Lower leg skin (tissue), 4 donors: ENCODE data around the gene CRY2. TPM values are rescaled to one million over a fixed set of nuclear protein-coding genes. Genes with fewer than 3 reads are reported as not detected.
A peak's percentile ranks its signal among the peaks of the same experiment; 100 is the strongest.
"Not testable (repeated sequence)": the region's sequence is repeated elsewhere in the genome, so short reads cannot be mapped to it uniquely, and the experiment has no call there.

Experiments used
- DNase-seq, 2 donors: peaks; one replicate each; pipeline ENCODE4 v3.0.0-alpha.2; 2019; ENCODE audit warnings: low spot score in 2 of 2
- H3K4me3 ChIP-seq: fragments of 200-600 bp; sonication (generic); 2 replicates; pipeline ENCODE4 v1.5.1; 2017; ENCODE audit warnings: mild to moderate bottlenecking, low read depth; ENCODE audit not compliant: poor library complexity, severe bottlenecking
- CTCF ChIP-seq, 3 donors: fragments of 450-650 bp; IDR thresholded peaks; one replicate each; pipeline ENCODE4 v1.5.1; 2016; ENCODE audit warnings: antibody characterized with exemption in 3 of 3, mild to moderate bottlenecking in 3 of 3, moderate library complexity in 2 of 3
- POLR2A ChIP-seq, 2 donors: fragments of 450-650 bp; IDR thresholded peaks; one replicate each; pipeline ENCODE4 v1.6.1; 2016 to 2017; ENCODE audit warnings: antibody characterized with exemption in 2 of 2, mild to moderate bottlenecking in 1 of 2, moderate library complexity in 1 of 2
- WGBS, 2 donors: methylation state at CpG; one replicate each; pipeline ENCODE4 v1.1.5; 2018; 5-methylcytosine and 5-hydroxymethylcytosine counted together
- intact Hi-C: fragments of 100-400 bp; cut with DNase I; formaldehyde crosslinking; loops from one replicate; pipeline ENCODE4 v1.15.0; 2023; ENCODE audit warnings: low total_unique reads
- total RNA-seq, 4 donors: library from RNA; depleted of rRNA; stranded (reverse); fragments of >200 nt; gene quantifications; one replicate each; pipeline ENCODE4 v1.1.0, GENCODE V29; 2016

The CRY2 gene
- total RNA-seq, 4 donors from 2014 or later: 59.6 to 92.1 (median 70.1) TPM

DNA sequence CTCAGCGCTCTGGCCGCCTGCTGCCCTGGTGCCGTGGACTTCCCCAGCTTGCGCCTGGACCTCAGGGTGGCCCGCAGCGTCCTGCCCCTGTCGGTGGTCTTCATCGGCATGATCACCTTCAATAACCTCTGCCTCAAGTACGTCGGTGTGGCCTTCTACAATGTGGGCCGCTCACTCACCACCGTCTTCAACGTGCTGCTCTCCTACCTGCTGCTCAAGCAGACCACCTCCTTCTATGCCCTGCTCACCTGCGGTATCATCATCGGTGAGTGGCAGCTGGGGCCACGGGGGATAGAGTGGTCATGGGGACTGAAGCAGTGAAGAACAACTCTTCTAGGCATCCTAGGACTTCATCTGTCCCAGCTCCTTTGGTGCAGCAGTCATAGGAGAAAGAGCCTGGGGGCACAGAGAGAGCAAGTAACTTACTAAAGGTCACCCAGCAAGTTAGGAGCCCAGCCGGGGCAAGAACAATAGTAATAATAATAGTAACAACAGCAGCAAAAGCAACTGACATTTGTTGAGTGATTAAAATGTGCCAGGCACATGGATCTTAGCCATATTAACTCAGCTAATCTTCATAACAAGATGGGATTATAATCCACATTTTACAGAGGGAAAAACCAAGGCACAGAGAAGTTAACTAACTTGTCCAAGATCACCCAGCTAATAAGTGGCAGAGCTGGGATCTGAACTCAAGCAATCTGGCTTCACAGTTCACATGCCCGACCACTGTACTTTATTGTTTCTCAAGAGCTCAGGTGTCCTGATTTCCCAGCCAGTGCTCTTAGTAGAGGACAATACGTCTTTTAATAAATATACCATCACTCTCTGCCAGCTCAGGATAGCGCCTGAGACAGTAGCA lies 41.0 kb upstream of the CRY2 start:
- DNase-seq: peak in 1 of 2 donors; percentile 83
- no peak overlapping the region for H3K4me3 ChIP-seq
- intact Hi-C loops: no loop called here
- TF ChIP-seq CTCF (IDR thresholded peaks at IDR 0.05) (no peak), POLR2A (IDR thresholded peaks at IDR 0.05) (no peak)
- 77% methylated on average over 20 of the region's 20 CpGs for WGBS, 2 donors

- WGBS, 2 donors: 66 to 76% methylated on average over 7 of the region's 7 CpGs
- no peak for TF ChIP-seq POLR2A (IDR thresholded peaks at IDR 0.05)
- TF ChIP-seq CTCF (IDR thresholded peaks at IDR 0.05): no peak
- DNase-seq: peak in 1 of 2 donors; percentile 70
- H3K4me3 ChIP-seq: no peak overlapping the region
- intact Hi-C loops: no loop called here
These were observed 40.1 kb upstream of the CRY2 start for GRCh38 chr11:45806937-45807791.

- peak in 1 of 2 donors; percentile 68 for DNase-seq
- intact Hi-C loops: no loop called here
- no peak for TF ChIP-seq CTCF (IDR thresholded peaks at IDR 0.05)
- TF ChIP-seq POLR2A (IDR thresholded peaks at IDR 0.05): no peak
- H3K4me3 ChIP-seq: no peak overlapping the region
- 43 to 61% methylated on average over 4 of the region's 4 CpGs for WGBS, 2 donors
These were observed 39.5 kb upstream of the CRY2 start for GRCh38 chr11:45807792-45808238.

DNA sequence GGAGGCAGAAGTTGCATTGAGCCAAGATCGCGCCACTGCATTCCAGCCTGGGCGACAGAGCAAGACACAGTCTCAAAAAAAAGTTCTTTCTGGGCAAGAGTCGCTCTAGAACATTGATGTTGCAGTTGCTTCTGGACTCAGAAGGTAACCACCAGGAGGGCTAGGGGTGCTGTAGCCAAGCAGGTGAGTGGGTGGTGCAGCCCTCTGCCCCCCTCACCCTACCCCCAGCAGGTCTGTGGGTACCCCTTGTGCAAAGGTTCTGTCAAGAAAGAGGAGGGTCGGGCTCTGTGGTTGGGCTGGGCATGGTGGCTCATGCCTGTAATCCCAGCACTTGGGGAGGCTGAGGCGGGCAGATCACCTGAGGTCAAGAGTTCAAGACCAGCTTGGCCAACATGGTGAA lies 38.8 kb upstream of the CRY2 start:
- H3K4me3 ChIP-seq, intact Hi-C loops: not testable (repeated sequence)
- 92 to 98% methylated on average over 6 of the region's 6 CpGs for WGBS, 2 donors
- DNase-seq: peak in 1 of 2 donors; percentile 62

GRCh38 chr11:45809456-45810395 lies 37.5 kb upstream of the CRY2 start:
- peak in 1 of 2 donors; percentile 78 for DNase-seq
- intact Hi-C loops: no loop called here
- TF ChIP-seq POLR2A (IDR thresholded peaks at IDR 0.05): no peak
- WGBS, 2 donors: 75 to 79% methylated on average over 11 of the region's 11 CpGs
- no peak overlapping the region for H3K4me3 ChIP-seq

GRCh38 chr11:45810431-45811108 lies 36.7 kb upstream of the CRY2 start:
- intact Hi-C loops: no loop called here
- DNase-seq: peak in 1 of 2 donors; percentile 64
- TF ChIP-seq POLR2A (IDR thresholded peaks at IDR 0.05): no peak
- no peak for TF ChIP-seq CTCF (IDR thresholded peaks at IDR 0.05)
- H3K4me3 ChIP-seq: no peak overlapping the region
- 91 to 92% methylated on average over 23 of the region's 23 CpGs for WGBS, 2 donors
